ENCODE data around the gene VCX3B.

GRCh38 chrX:8462488-8462887, 2.1 kb upstream of the VCX3B start:
- TF ChIP-seq SUZ12 (IDR thresholded peaks at IDR 0.05) (no peak), HDGF (IDR thresholded peaks at IDR 0.05; ENCODE audit: borderline replicate concordance) (no peak), SP1 (IDR thresholded peaks at IDR 0.05) (no peak), FOXK2 (IDR thresholded peaks at IDR 0.05) (no peak), ELF4 (IDR thresholded peaks at IDR 0.05) (no peak), BHLHE40 (IDR thresholded peaks at IDR 0.05; ENCODE audit: borderline replicate concordance) (no peak), FOXM1 (IDR thresholded peaks at IDR 0.05; ENCODE audit: borderline replicate concordance) (no peak), ZNF384 (IDR thresholded peaks at IDR 0.05) (no peak), NFRKB (IDR thresholded peaks at IDR 0.05) (no peak)
